GM12875 (cell line): Measurements from ENCODE around the gene SLC6A3.

Experiments used
- H3K4me3 ChIP-seq: one replicate; pipeline ENCODE4 v1.5.1; 2011; ENCODE audit warnings: low read depth, low read length, control low read depth
- CTCF ChIP-seq: IDR thresholded peaks from 2 replicates; pipeline ENCODE4 v1.5.1; 2011; ENCODE audit warnings: low read depth, mild to moderate bottlenecking, control low read depth, inconsistent platforms, low read length, moderate library complexity, borderline replicate concordance; ENCODE audit not compliant: insufficient read depth

SLC6A3 gene

GRCh38 chr5:1481959-1482331 is 36.7 kb upstream of the SLC6A3 start:
- no peak overlapping the region for H3K4me3 ChIP-seq
- TF ChIP-seq CTCF: no peak

GRCh38 chr5:1481266-1481958 is 36.2 kb upstream of the SLC6A3 start:
- H3K4me3 ChIP-seq: no peak overlapping the region
- no peak for TF ChIP-seq CTCF

- no peak for TF ChIP-seq CTCF
- H3K4me3 ChIP-seq: no peak overlapping the region
These were observed 35.6 kb upstream of the SLC6A3 start for GRCh38 chr5:1480806-1481205.

GRCh38 chr5:1480217-1480616 is 35.0 kb upstream of the SLC6A3 start:
- H3K4me3 ChIP-seq: no peak overlapping the region
- no peak for TF ChIP-seq CTCF

GRCh38 chr5:1479581-1480188 is 34.4 kb upstream of the SLC6A3 start:
- peak; percentile 79 for TF ChIP-seq CTCF
- H3K4me3 ChIP-seq: no peak overlapping the region

GRCh38 chr5:1479066-1479465 is 33.8 kb upstream of the SLC6A3 start:
- TF ChIP-seq CTCF: no peak

More at GRCh38 chr5:1479066-1479465, 33.8 kb upstream of the SLC6A3 start:
- no peak overlapping the region for H3K4me3 ChIP-seq
